ENCODE results near the gene DYRK1A.
A peak's percentile ranks its signal among the peaks of the same experiment; 100 is the strongest.

DYRK1A gene

DNA sequence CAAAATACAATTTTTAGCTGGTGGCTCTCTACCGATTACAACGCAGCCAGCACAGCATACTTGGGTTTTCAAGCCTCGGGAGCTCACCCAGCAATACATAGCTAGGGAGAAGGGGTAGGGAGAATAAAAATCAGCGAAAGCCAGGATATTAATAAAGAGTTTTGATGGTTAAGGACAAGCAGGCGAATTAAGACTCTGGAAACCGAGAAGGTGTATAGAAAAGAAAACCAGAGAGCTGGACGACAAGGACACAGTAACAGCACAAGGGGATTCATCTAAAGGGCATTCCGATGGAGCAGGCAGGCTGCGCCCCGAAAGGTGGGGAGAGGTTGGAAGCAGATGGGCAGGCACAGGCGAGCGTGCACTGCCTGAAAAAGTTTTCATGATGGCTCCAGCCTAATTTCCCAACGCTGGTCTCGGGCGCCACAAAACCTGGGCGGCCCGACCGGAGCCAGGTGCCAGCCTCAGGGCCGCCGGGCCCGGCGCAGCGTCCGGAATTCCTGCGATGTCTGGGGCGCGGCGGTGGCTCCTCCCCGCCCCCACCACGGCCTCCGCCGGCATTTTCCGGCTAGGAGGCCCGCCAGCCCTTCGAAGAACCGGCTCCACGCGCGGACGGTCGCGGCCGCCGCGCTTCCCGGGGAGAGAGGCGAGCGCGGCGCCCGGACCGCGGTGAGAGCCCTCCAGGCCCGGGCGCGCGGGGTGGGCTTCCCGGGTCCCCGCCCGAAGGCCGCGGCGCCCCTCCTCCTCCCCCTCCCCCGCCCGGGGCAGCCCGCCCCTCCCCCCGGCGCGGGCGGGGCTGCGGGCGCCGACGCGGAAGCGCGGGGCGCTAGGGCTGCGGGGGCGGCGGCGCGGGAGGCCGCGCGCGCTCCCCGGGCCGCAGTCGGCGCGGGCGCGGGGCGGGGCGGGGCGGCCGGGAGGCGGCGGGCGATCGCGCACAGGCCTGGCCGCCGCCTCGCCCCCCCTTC is 774 bp upstream of the DYRK1A start:
- peak; percentile 54 for DNase-seq (ENCODE audit: low read depth)

DNA sequence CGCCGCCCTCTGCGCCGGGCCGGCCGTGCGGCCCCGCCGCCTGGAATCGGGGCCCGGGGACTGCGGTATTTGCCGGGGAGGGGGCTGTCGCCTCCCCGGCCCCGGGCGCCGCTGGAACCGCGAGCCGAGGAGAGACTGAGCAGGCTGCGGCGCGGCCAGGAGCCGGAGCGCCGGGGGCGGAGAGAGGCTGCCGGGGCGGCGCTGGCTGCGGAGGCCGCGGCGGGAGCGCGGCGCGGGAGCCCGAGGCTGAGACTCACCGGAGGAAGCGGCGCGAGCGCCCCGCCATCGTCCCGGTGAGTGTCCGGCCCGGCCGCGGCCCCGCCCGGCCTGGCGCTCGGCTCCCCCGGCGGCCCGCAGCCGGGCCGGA is 746 bp downstream of the DYRK1A start:
- no peak for DNase-seq (ENCODE audit: low read depth)

DNA sequence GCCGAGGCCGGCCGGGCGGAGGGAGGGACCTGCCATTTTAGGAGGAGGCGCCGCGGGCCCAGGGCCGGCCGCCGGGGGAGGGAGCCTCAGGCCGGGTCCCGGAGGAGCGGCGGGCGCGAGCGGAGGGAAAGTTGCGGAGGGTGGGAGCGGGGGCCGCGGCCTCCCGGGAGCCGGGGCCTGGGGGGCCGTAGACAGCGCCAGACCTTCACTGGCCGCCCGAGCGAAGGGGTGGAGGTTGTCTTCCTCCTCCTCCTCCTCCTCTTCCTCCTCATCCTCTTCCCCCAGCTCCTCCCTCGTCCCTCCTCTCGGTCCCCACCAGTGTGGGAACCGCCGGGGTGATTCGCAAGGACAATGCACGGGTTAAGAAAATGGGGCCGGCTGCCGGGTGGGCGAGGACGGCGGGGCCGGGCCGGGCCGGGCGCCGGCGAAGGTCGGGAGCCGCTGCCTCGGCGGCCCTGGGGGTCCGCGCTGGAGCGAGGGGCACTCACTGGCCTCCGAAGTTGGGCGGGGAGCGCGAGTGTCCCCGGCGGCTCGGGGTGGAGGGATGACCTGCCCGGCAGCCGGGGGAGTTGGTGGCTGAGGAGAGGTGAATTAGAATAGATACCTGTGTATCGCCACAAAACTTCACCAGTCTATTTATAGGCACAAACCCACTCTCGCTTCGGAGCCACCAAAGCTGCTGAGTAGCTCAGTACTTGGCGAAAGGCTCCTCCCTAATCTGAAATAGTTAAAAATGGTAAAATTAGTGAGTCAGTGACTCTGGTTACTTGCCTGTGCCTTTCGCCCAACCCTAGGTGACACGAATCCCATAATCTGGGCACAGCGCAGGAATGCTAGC is 1.3 kb downstream of the DYRK1A start:
- DNase-seq (ENCODE audit: low read depth): no peak

DNA sequence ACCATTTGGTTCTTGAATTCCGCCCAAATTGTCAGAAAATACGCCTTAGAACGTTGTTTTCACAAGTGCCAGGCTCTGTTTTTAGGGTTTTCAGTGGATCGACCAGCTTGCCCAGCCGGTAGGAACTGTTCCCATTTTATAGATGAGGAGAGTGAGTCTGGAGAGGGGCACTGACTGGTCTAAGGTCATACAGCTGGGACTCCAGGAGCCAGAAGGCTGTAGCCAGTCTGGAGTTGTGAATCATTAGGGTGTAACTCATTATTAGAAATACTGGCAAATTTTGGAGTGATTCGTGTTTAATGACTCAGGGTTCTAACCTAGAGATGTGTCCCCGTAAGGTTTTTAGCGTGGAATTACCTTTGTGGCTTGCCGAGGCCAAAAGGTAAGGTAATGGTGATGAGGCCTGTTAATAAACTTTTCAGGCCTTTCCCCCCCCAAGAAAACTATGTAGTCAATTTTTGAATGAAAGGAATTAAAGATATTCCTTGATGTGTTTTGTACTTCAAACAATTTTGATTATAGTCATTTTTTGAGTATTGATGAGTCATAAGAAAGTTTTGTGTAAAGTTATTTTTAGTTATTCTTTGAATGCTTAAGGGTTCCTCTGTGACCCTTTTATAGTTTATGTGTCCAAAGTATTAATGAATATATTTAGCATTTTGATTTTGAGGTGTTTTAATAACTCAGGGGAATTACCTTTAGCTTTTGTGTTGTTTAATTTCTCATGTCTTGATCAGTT is 2.1 kb downstream of the DYRK1A start:
- no peak for DNase-seq (ENCODE audit: low read depth)

DNA sequence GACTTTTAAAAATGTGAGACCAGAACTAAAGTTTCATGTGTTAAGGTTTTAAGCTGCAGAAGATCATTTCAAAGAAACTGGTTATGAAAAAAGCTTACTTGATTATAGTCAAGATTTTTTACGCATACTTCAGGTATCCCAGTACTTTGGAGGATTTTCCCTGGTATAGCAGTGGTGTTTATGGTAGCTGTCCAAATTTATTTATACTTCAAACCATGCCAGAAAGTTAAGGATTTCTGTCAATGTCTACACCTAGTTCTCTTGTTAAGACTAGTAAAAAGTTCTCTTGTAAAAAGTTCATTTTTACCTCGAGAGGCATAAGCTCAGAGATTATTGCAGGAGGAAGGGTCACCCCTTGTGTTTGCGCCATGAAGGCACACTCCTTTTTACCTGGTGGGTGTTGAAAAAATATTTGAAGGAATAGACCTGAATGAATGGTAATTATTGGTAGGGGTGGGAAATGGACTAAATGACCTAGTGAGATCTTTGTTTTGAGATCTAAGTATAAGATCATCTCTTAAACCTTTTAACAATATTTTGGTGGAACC is 2.8 kb downstream of the DYRK1A start:
- DNase-seq (ENCODE audit: low read depth): no peak

DNA sequence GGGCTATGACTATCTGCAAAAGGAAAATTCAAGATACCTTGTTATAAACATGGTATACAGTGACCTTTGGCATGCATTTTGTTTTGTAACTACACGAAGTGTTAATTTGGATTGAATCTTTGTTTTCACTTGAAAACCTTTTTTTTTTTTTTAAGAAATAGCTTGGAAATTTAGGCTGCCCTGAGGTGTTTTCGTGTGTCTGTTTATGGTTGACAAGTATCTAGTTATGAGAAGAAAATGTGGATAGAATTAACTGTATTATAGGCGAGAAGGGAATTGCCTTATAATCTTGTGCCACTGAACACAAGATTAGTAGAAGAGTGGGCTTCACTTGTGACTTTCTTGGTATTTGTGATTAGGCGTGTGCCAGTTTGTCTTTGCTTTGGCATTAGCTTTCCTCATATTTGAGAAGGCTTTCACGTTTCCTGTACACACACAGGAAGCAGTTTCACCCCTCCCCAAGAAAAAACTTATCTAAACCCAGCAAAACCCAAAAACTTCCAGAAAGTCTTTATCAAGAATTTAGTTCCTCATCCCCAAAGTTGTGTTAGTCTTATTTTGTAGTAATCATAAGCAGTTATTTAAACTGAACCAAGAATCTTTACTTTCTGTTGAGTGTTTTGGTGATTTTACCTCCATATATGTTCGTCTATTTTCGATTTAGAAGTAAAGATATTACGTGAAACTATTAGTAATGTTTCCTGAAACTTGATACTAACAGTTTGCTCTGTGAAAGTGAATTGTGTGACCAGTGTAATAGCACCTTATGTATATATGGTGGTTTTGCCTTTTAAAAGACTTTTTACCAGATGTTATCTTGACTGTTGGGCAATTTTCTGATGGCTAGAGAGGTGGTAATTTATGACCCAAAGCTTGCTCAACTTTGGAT is 3.8 kb downstream of the DYRK1A start:
- DNase-seq (ENCODE audit: low read depth): no peak

DNA sequence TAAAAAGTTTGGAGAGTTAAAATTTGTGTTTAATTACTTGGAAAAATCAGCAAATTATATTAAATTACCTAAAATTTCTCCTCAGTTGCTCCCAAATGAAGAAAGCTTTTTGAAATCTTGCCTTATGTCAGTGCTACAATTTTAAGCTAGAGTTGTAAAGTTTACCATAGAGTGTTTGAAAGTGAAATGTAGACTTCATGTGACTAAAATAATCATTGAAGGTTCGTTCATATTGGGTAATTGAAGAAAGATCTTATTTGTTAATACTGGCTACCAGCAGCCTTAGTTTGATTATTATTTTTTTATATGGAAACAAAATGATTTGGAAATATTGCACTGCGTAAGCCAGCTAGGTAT is 4.4 kb downstream of the DYRK1A start:
- DNase-seq (ENCODE audit: low read depth): no peak

DNA sequence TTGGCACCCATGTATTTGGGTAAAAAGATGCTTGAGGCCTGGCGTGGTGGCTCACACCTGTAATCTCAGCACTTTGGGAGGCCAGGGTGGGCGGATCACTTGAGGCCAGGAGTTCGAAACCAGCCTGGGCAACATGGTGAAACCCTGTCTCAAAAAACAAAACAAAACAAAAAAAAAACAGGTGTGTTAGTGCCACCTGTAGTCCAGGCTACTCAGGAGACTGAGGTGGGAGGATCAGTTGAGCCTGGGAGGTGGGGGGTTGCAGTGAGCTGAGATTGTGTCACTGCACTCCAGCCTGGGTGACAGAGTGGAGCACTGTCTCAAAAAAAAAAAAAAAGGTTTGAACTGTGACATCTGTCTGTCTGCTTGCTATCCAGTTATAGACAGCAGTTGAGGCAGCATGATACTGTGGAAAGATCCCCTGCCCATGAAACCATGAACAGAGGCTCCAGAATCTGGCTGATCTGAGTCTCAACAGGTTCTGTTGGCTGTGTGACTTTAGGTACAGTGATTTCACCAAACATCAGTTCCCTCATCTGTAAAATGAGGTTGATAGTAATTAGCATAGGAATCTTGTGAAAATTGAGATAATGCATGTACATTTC is 5.7 kb downstream of the DYRK1A start:
- no peak for DNase-seq (ENCODE audit: low read depth)

DNA sequence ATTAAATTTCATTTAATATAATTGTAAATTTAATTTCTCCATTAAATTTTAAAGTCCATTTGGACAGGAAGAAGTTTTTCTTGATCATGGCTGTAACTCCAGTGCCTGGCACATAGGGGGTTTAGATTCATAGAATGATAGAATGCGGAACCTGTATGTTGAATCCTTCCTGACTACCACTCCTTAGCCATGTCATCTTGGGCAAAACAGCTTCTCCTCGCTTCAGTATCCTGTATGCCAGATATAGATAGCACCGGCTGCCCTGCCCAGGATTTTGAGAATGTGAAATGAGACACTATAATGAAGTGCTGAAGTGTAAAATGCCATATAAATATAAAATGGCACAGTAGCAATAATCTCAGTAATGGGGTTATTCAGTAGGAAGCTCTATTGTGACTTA is 6.4 kb downstream of the DYRK1A start:
- DNase-seq (ENCODE audit: low read depth): no peak

DNA sequence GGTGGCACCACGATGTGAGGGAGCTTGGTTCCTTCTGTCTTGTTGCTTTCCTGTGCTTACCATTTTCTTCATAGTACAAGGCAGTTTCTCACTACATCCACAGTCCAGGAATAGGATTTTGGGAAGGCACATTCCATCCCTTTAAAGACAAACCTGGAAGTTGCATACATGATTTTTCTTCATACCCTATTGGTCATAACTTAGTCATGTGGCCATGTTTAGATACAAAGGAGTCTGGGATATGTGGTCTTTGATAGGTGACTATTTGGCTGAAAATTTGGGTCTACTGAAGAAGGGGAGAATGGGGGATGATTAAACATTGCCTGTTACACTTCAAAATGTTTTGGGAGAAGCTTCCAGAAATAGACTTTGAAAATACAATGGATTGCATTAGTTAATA is 7.0 kb downstream of the DYRK1A start:
- no peak for DNase-seq (ENCODE audit: low read depth)

DNA sequence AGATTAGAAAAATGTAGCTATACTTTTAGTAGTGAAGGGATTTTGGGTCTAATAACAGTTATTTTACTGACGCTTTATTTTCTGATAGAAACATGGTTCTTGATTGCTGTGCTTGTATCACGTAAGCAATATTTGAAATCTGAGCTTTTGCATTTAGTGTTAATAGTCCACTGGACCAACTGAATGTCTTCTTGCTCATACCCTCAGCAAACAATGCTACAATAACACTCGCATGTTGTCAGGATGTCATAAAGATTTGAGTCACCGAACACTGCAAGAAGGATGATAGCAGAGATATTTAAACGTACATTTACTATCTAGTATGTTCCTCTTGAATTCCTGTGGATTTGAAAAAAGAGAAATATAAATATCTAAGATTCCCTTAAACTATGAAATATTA is 7.5 kb downstream of the DYRK1A start:
- no peak for DNase-seq (ENCODE audit: low read depth)

DNA sequence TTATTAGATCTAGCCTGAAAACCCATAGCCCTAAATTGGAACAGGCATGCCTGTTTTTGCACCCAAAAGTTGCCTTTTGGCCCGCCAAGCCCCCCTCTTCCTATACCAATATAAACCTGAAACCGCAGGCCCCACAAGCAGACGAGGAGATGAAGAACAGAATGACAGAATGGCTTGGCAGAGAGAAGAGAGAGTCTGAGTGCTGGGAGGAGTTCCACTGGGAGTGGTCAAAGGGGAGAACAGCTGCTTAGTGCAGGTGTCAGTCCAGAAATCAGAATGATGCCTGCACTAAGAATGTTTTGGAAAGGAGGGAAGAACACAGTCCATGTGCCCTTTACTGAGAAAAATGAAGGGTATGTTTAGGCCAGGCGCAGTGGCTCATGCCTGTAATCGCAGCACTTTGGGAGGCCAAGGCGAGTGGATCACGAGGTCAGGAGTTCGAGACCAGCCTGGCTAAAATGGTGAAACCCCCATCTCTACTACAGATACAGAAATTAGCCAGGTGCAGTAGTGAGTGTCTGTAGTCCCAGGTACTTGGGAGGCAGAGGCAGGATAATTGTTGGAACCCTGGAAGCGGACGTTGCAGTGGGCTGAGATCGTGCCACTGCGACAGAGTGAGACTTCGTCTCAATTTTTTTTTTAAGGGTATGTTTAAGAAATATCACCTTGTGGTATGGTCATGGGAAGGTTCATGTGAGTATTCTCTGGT is 9.4 kb downstream of the DYRK1A start:
- no peak for DNase-seq (ENCODE audit: low read depth)

DNA sequence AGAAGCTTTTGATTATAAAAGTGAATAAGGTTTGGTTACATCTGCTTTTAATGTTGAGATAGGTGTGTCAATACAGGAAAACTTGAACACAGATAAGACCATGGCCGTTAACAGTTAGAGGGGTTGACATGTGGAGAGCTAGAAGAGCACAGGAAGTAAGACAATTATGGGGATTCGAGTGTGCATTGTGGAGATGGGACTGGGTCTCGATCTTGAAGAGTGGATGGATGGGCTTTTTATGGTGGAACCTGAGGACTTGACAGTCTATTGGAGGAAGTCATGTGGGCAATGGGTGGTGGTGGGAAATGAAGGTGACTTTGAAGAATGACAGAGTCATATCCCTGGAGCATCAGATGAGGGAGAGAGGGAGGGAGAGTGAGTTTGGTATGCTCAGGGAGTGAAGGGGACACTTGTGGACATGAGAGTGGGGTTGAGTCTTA is 12.1 kb downstream of the DYRK1A start:
- no peak for DNase-seq (ENCODE audit: low read depth)

DNA sequence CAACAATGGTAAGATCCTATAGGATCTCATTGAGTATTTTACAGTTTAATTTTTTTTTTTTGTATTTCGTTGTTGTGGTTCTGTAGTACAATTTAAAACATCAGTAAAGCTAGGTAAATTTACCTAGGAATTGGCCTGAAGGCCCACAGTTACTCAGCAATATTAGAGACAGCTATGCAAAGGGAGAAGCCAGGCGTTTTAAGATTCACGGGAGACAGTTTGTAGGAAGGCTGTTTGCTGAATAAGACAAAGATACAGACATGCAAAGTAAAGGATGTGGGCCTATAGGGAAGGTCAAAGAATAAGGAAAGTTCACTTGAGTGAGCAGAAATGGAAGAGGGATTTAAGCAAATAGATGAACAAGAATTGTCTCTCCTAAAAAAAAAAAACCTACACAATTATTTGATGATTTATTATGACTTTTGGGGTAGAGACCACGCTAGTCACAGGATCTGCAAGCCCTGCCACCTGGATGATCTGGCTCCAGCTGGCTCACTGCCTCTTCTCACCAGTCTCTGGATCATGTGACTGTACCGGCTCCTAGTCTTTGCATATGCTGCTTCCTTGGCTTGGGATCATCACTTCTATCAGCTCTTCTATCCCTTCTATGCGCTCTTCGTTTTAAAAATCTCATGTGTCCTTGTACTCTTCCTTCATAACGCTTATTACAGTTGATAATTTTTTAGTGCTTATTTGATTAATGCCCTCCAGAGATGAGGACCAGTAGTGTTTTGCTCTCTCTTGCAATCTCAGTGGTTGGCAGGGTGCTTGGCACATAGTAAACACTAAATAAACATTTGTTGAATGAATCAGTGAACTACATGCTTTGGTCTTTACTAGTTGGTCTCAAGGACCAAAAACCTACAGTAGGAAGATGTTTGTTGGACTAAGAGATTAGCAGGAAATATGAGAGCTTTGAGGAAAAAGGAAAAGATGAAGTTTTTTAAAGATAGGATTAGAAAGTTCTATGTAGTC is 14.1 kb downstream of the DYRK1A start:
- no peak for DNase-seq (ENCODE audit: low read depth)

DNA sequence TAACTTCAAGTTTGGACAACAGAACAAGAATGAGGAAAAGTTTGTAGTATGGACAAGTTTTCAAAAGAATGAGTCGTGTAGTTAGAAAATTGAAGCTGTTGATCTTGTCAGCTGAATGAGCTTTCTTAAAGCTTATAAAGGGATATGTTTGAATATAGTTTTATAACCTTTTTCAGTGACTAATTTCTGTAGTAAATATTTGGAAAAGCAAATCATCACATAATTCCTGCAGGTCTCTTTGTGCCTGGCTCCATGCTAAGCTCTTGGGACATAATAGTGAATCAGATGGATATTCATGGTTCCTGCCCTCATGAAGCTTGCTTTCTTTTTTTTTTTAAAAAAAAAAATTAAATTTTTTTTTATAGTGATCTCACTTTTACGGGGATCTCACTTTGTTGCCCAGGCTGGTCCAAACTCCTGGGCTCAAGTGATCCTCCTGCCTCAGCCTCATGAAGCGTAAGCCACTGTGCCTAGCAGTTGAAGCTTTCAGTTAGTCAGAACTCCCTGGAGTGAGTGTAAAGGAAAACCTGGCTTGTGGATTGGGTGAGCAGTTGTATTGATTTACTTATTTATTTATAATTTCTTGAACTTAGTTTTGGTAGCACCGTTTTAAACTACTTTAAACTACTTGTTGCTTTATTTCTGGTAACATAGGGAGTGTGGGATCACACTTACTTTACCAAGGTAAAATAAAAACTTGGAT is 15.5 kb downstream of the DYRK1A start:
- no peak for DNase-seq (ENCODE audit: low read depth)

DNA sequence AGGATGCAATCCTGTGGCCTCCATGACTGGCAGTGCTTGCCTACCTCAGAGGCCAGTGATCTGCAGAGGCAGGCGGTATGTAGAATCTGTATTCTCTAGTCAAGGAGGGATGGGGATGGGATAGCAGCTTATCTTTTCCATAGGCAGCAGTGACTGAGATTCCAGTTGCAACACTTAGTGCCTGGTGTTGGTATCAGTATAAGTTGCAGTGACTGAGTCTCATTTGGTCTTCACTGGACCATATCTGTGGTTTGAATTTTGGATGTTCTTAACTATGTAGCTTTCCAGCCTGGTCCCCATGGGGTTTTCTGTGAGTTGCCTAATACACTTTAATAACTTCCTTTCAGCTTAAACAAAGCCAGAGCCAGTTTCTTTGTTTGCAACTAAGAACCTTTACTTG is 16.5 kb downstream of the DYRK1A start:
- no peak for DNase-seq (ENCODE audit: low read depth)

DNA sequence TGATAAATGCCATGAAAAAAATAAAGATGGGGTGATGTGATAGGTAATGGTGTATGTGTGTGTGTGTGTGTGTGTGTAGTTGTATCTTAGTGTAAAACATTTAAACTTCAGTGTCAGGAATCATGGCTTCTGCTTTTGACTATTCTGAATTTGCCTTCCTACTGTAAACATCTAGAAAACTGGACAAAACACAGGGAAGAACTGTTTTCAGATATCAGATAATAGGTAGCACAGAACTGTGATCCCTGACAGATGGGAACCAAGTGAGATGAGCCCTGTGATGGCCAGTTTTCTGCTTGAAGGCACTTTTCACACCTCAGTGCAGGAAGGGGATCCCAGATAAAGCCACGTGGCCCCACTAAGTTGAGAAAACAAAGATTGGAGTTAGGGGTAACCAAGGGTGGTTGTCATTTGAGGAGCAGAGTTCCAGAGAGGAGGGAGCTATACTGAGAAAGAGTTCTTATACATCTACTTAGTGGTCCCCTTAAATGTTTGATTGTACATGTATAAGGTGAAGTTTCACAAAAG is 17.3 kb downstream of the DYRK1A start:
- no peak for DNase-seq (ENCODE audit: low read depth)

DNA sequence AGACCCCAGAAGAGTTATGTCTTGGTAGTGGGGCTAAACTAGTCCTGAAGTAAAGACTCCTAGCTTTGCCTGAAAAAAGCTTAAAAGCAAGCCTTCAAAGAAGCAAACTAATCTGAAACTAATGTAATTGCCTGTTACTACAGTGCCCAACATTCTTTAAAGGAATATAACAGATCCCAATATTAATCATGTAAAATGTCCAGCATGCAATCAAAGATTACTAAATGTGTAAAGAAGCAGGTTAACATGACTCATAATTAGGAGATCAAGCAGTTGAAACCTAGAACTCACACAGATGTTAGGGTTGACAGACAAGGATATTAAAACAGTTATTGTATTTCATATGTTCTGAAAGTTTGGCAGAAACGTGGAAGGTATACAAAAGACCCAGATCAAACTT is 17.8 kb downstream of the DYRK1A start:
- DNase-seq (ENCODE audit: low read depth): no peak

Measured in activated T-cell treated with anti-CD3 and anti-CD28 coated beads for 24 hours (primary cell).